Panc1 (cell line): ENCODE measurements around the gene C2CD3.

Source experiments
- POLR2AphosphoS5 ChIP-seq: IDR thresholded peaks from 2 replicates; pipeline ENCODE4 v1.6.1; 2012; ENCODE audit warnings: mild to moderate bottlenecking, low read depth, low read length, moderate library complexity
- TF ChIP-seq, protein P1 (sequence below): fragments of 450-650 bp; IDR thresholded peaks from 2 replicates; pipeline ENCODE4 v1.5.1; 2017; ENCODE audit warnings: mild to moderate bottlenecking

DNA sequence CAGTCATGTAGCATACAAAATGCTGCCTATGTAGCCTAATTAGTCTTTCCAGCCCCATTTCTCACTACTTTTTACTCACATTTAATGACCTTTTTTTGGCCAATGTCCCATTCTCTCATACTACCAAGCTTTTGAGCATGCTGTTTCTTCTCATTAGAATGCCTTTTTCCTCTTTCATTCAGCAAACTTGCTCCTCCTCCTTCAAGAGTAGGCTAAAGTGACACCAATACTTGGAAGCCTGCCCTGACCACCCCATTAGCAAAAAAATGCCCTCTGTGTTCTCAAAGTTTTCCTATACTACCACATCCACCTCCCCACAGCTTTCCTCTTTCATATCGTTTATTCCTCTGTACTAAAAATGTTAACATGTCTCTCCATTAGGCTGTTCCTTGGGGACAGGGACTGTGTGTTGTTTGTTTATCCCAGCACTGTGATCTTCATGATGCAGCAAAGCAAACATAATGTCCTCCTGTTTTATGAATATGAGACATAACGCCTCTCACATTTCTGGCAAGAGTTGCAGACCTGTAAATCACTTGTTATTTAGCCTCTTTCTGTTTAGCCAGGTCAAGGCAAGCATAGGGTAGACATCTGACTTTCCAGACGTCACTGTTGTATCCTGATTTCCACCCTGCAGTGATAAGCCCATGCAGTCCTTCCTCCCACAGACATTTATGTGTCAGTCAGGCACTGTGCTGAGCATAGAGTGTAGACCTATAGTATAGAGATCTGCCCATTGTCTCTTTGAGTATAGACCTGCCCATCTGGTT, 99.9 kb downstream of the C2CD3 start:
- TF ChIP-seq POLR2AphosphoS5, result no peak
- TF ChIP-seq, protein P1, sequence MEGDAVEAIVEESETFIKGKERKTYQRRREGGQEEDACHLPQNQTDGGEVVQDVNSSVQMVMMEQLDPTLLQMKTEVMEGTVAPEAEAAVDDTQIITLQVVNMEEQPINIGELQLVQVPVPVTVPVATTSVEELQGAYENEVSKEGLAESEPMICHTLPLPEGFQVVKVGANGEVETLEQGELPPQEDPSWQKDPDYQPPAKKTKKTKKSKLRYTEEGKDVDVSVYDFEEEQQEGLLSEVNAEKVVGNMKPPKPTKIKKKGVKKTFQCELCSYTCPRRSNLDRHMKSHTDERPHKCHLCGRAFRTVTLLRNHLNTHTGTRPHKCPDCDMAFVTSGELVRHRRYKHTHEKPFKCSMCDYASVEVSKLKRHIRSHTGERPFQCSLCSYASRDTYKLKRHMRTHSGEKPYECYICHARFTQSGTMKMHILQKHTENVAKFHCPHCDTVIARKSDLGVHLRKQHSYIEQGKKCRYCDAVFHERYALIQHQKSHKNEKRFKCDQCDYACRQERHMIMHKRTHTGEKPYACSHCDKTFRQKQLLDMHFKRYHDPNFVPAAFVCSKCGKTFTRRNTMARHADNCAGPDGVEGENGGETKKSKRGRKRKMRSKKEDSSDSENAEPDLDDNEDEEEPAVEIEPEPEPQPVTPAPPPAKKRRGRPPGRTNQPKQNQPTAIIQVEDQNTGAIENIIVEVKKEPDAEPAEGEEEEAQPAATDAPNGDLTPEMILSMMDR, result no peak
